Thyroid gland (tissue), 4 donors: ENCODE data around the gene TMEM164. TPM values are rescaled to one million over a fixed set of nuclear protein-coding genes. Genes with fewer than 3 reads are reported as not detected.

Source experiments
- DNase-seq, 2 donors: peaks; one replicate each; pipeline ENCODE4 v3.0.0-alpha.2; 2019
- H3K27ac ChIP-seq, 3 donors: fragments of 200-600 bp; sonication (generic); 1 replicate in 2 of 3; 2 replicates in 1 of 3; pipeline ENCODE4 v1.5.1; 2016 to 2019; ENCODE audit warnings: mild to moderate bottlenecking in 1 of 3, moderate library complexity in 1 of 3
- H3K27me3 ChIP-seq: fragments of 200-600 bp; sonication (generic); one replicate; pipeline ENCODE4 v1.5.1; 2019
- H3K36me3 ChIP-seq, 2 donors: fragments of 200-600 bp; sonication (generic); one replicate each; pipeline ENCODE4 v1.5.1; 2016 to 2019
- H3K4me1 ChIP-seq, 2 donors: fragments of 200-600 bp; sonication (generic); one replicate each; pipeline ENCODE4 v1.5.1; 2017 to 2019
- H3K4me3 ChIP-seq, 3 donors: fragments of 200-600 bp; sonication (generic); replicated peaks in 1 of 3; 1 replicate in 2 of 3; 2 replicates in 1 of 3; pipeline ENCODE4 v1.5.1; 2016; ENCODE audit warnings: mild to moderate bottlenecking in 1 of 3
- H3K9me3 ChIP-seq: fragments of 200-600 bp; sonication (generic); one replicate; pipeline ENCODE4 v1.5.1; 2017
- CTCF ChIP-seq, 6 experiments: fragments of 200-600 bp in 3 of 6; fragments of 450-650 bp in 3 of 6; sonication (generic) in 3 of 6; IDR thresholded peaks; one replicate each; pipeline ENCODE4 v1.5.1; 2016 to 2019; ENCODE audit warnings: antibody characterized with exemption in 6 of 6, mild to moderate bottlenecking in 2 of 6, inconsistent platforms in 1 of 6, moderate library complexity in 1 of 6
- POLR2A ChIP-seq, 2 donors: fragments of 450-650 bp; IDR thresholded peaks; one replicate each; pipeline ENCODE4 v1.6.1; 2017; ENCODE audit warnings: antibody characterized with exemption in 2 of 2, mild to moderate bottlenecking in 2 of 2, moderate library complexity in 1 of 2
- WGBS, 2 donors: methylation state at CpG; one replicate each; pipeline ENCODE4 v1.1.5; 2017; 5-methylcytosine and 5-hydroxymethylcytosine counted together
- intact Hi-C: fragments of 100-400 bp; cut with DNase I; formaldehyde crosslinking; loops from one replicate; pipeline ENCODE4 v1.15.1; 2023
- total RNA-seq, 4 donors: library from RNA; depleted of rRNA; stranded (reverse); fragments of >200 nt; gene quantifications; one replicate each; pipeline ENCODE4 v1.2.3, GENCODE V29; 2016

The TMEM164 gene
- total RNA-seq, 4 donors from 2014 or later: 28.8 to 40.0 (median 33.8) TPM

GRCh38 chrX:110004215-110004614 is 1.3 kb downstream of the TMEM164 start:
- H3K4me1 ChIP-seq: peaks cover 24 to 33% of the 10 kb centered on the region in 2 donors
- peak in 1 of 2 donors; percentile 51 for TF ChIP-seq POLR2A (IDR thresholded peaks at IDR 0.05)
- TF ChIP-seq CTCF (IDR thresholded peaks at IDR 0.05): no peak
- DNase-seq: peak; percentile 82 to 86
- H3K27ac ChIP-seq: peak overlapping the region; percentile 74 to 88 (median 78)
- no peaks in the 10 kb centered on the region for H3K27me3 ChIP-seq
- WGBS, 2 donors: 8 to 9% methylated on average over 5 to 8 of the region's 8 CpGs
- intact Hi-C loops: no loop called here
- peak overlapping the region in 1 of 3 donors; percentile 50 for H3K4me3 ChIP-seq
- H3K9me3 ChIP-seq: no peaks in the 10 kb centered on the region
- no peaks in the 10 kb centered on the region for H3K36me3 ChIP-seq

- 22 to 27% methylated on average over 3 of the region's 3 CpGs for WGBS, 2 donors
- intact Hi-C loops: no loop called here
- Histone ChIP-seq H3K36me3 (no peaks in the 10 kb centered on the region), H3K27me3 (no peaks in the 10 kb centered on the region), H3K27ac (peak overlapping the region; percentile 38 to 78 (median 74)), H3K4me3 (no peak overlapping the region), H3K9me3 (no peaks in the 10 kb centered on the region), H3K4me1 (peaks cover 24 to 33% of the 10 kb centered on the region in 2 donors)
- DNase-seq: peak in 1 of 2 donors; percentile 18
- TF ChIP-seq CTCF (IDR thresholded peaks at IDR 0.05): no peak
- no peak for TF ChIP-seq POLR2A (IDR thresholded peaks at IDR 0.05)
Observed at GRCh38 chrX:110004731-110005369, 1.9 kb downstream of the TMEM164 start.

GRCh38 chrX:110006161-110006560 is 3.2 kb downstream of the TMEM164 start:
- Histone ChIP-seq H3K4me1 (peaks cover 24 to 33% of the 10 kb centered on the region in 2 donors), H3K9me3 (no peaks in the 10 kb centered on the region), H3K27me3 (no peaks in the 10 kb centered on the region), H3K36me3 (no peaks in the 10 kb centered on the region), H3K4me3 (no peak overlapping the region), H3K27ac (peak overlapping the region in 2 of 3 donors; percentile 38 to 74)
- TF ChIP-seq CTCF (IDR thresholded peaks at IDR 0.05) (no peak), POLR2A (IDR thresholded peaks at IDR 0.05) (no peak)
- 17 to 20% methylated on average over 2 of the region's 2 CpGs for WGBS, 2 donors
- DNase-seq: peak; percentile 59 to 66
- intact Hi-C loops: no loop called here

GRCh38 chrX:110006821-110007375 is 4.0 kb downstream of the TMEM164 start:
- peaks cover 24 to 29% of the 10 kb centered on the region in 2 donors for H3K4me1 ChIP-seq
- 59 to 61% methylated on average over 3 of the region's 3 CpGs for WGBS, 2 donors
- intact Hi-C loops: no loop called here
- DNase-seq: no peak
- H3K27me3 ChIP-seq: no peaks in the 10 kb centered on the region
- peak overlapping the region in 1 of 3 donors; percentile 30 for H3K27ac ChIP-seq
- H3K4me3 ChIP-seq: no peak overlapping the region
- TF ChIP-seq CTCF (IDR thresholded peaks at IDR 0.05) (no peak), POLR2A (IDR thresholded peaks at IDR 0.05) (no peak)
- H3K36me3 ChIP-seq: no peaks in the 10 kb centered on the region
- no peaks in the 10 kb centered on the region for H3K9me3 ChIP-seq

- no peak for DNase-seq
- Histone ChIP-seq H3K4me1 (peaks cover 24 to 34% of the 10 kb centered on the region in 2 donors), H3K27ac (no peak overlapping the region), H3K4me3 (no peak overlapping the region), H3K27me3 (no peaks in the 10 kb centered on the region), H3K9me3 (no peaks in the 10 kb centered on the region), H3K36me3 (no peaks in the 10 kb centered on the region)
- intact Hi-C loops: no loop called here
- TF ChIP-seq POLR2A (IDR thresholded peaks at IDR 0.05) (no peak), CTCF (IDR thresholded peaks at IDR 0.05) (no peak)
- WGBS, 2 donors: 96% methylated on average over 2 to 3 of the region's 3 CpGs
Observed at GRCh38 chrX:110008011-110008635, 5.2 kb downstream of the TMEM164 start.
